Astrocyte (in vitro differentiated cells and primary cell): ENCODE data around the gene TMEM14A. TPM values are rescaled to one million over a fixed set of nuclear protein-coding genes. Genes with fewer than 3 reads are reported as not detected.

Experiments
- DNase-seq: peaks from one replicate; pipeline ENCODE4 v3.0.0-alpha.2; 2010; ENCODE audit warnings: low read depth
- FAIRE-seq: peaks from 2 replicates; lab custom pipeline; 2011; peaks lifted over from hg19 to GRCh38; lab: Jason Lieb, UNC
- H2AFZ ChIP-seq: 2 replicates; pipeline ENCODE4 v1.6.0; 2012; ENCODE audit warnings: low read depth, low read length, inconsistent platforms
- H3K27ac ChIP-seq: 2 replicates; pipeline ENCODE4 v1.5.1; 2011; ENCODE audit warnings: low read depth, low read length, inconsistent platforms
- H3K27me3 ChIP-seq: 2 replicates; pipeline ENCODE4 v1.6.0; 2011; ENCODE audit warnings: low read length, inconsistent platforms; ENCODE audit not compliant: insufficient read depth
- H3K36me3 ChIP-seq: 2 replicates; pipeline ENCODE4 v1.5.1; 2011; ENCODE audit warnings: low read length, inconsistent platforms; ENCODE audit not compliant: insufficient read depth
- H3K4me1 ChIP-seq: 2 replicates; pipeline ENCODE4 v1.5.1; 2011; ENCODE audit warnings: low read length, inconsistent platforms; ENCODE audit not compliant: insufficient read depth
- H3K4me2 ChIP-seq: 2 replicates; pipeline ENCODE4 v1.6.0; 2012; ENCODE audit warnings: low read length, inconsistent platforms
- H3K4me3 ChIP-seq: 2 replicates; pipeline ENCODE4 v1.5.1; 2011; ENCODE audit warnings: low read depth, mild to moderate bottlenecking, low read length, inconsistent platforms; ENCODE audit not compliant: insufficient read depth
- H3K79me2 ChIP-seq: 2 replicates; pipeline ENCODE4 v1.6.0; 2012; ENCODE audit warnings: mild to moderate bottlenecking, low read length, inconsistent platforms; ENCODE audit not compliant: insufficient read depth
- H3K9ac ChIP-seq: 2 replicates; pipeline ENCODE4 v1.6.0; 2012; ENCODE audit warnings: mild to moderate bottlenecking, low read length, inconsistent platforms
- H3K9me3 ChIP-seq: 2 replicates; pipeline ENCODE4 v1.5.1; 2012; ENCODE audit warnings: low read depth, mild to moderate bottlenecking, low read length, inconsistent platforms; ENCODE audit not compliant: insufficient read depth
- H4K20me1 ChIP-seq: 2 replicates; pipeline ENCODE4 v1.6.0; 2012; ENCODE audit warnings: low read length, inconsistent platforms; ENCODE audit not compliant: insufficient read depth
- H3K27ac Mint-ChIP-seq: one replicate; pipeline ENCODE4 v1.8.0; 2021; ENCODE audit warnings: mild to moderate bottlenecking, mixed read lengths; ENCODE audit not compliant: unreplicated experiment
- H3K27me3 Mint-ChIP-seq: one replicate; pipeline ENCODE4 v1.8.0; 2021; ENCODE audit warnings: low read depth, mixed read lengths; ENCODE audit not compliant: unreplicated experiment
- H3K36me3 Mint-ChIP-seq: one replicate; pipeline ENCODE4 v1.8.0; 2021; ENCODE audit warnings: low read depth, mixed read lengths; ENCODE audit not compliant: unreplicated experiment
- H3K4me1 Mint-ChIP-seq: one replicate; pipeline ENCODE4 v1.8.0; 2021; ENCODE audit warnings: low read depth, mixed read lengths; ENCODE audit not compliant: unreplicated experiment
- H3K4me3 Mint-ChIP-seq: one replicate; pipeline ENCODE4 v1.8.0; 2021; ENCODE audit warnings: mild to moderate bottlenecking, moderate library complexity, mixed read lengths; ENCODE audit not compliant: unreplicated experiment
- H3K9me3 Mint-ChIP-seq: one replicate; pipeline ENCODE4 v1.8.0; 2021; ENCODE audit warnings: mild to moderate bottlenecking, mixed read lengths; ENCODE audit not compliant: unreplicated experiment
- CTCF ChIP-seq: IDR thresholded peaks from 2 replicates; pipeline ENCODE4 v1.5.1; 2011; ENCODE audit warnings: low read depth, mild to moderate bottlenecking, inconsistent platforms, low read length, moderate library complexity; ENCODE audit not compliant: insufficient read depth
- EZH2 ChIP-seq: IDR thresholded peaks from 2 replicates; pipeline ENCODE4 v1.6.1; 2012; ENCODE audit warnings: mild to moderate bottlenecking, low read length, inconsistent platforms; ENCODE audit not compliant: insufficient read depth
- total RNA-seq: library from RNA; stranded (reverse); gene quantifications from 2 replicates; pipeline ENCODE4 v1.2.1, GENCODE V29; 2021

TMEM14A gene
- total RNA-seq, 1 donor from 2014 or later, result 29.7 TPM

GRCh38 chr6:52643158-52643557, 27.8 kb upstream of the TMEM14A start:
- Histone ChIP-seq H3K9me3 (no peaks in the 10 kb centered on the region), H3K36me3 (no peaks in the 10 kb centered on the region), H2AFZ (no peak overlapping the region), H3K27ac (no peak overlapping the region), H3K4me2 (no peak overlapping the region), H3K27me3 (no peaks in the 10 kb centered on the region), H3K4me3 (no peak overlapping the region), H4K20me1 (no peaks in the 10 kb centered on the region), H3K79me2 (no peaks in the 10 kb centered on the region), H3K4me1 (peaks cover 2% of the 10 kb centered on the region), H3K9ac (no peak overlapping the region)
- Mint-ChIP-seq H3K27me3 (no peaks in the 10 kb centered on the region), H3K4me1 (peaks cover 37% of the 10 kb centered on the region), H3K27ac (no peak overlapping the region), H3K36me3 (no peaks in the 10 kb centered on the region), H3K4me3 (no peak overlapping the region), H3K9me3 (peaks cover 3% of the 10 kb centered on the region)
- no peak for TF ChIP-seq EZH2
- no peak for TF ChIP-seq CTCF
- peak; percentile 10 for DNase-seq
- FAIRE-seq, result no peak

- Mint-ChIP-seq H3K4me1 (peaks cover 44% of the 10 kb centered on the region), H3K27me3 (no peaks in the 10 kb centered on the region), H3K27ac (peak overlapping the region; percentile 55), H3K36me3 (no peaks in the 10 kb centered on the region), H3K4me3 (no peak overlapping the region), H3K9me3 (peaks cover 3% of the 10 kb centered on the region)
- Histone ChIP-seq H3K27ac (no peak overlapping the region), H3K79me2 (no peaks in the 10 kb centered on the region), H3K9ac (no peak overlapping the region), H3K9me3 (no peaks in the 10 kb centered on the region), H3K27me3 (no peaks in the 10 kb centered on the region), H2AFZ (no peak overlapping the region), H3K36me3 (no peaks in the 10 kb centered on the region), H4K20me1 (no peaks in the 10 kb centered on the region), H3K4me2 (no peak overlapping the region), H3K4me3 (no peak overlapping the region), H3K4me1 (peaks cover 2% of the 10 kb centered on the region)
- FAIRE-seq, result no peak
- TF ChIP-seq EZH2 (no peak), CTCF (no peak)
- DNase-seq, result peak; percentile 10
Measured at GRCh38 chr6:52644253-52644652, 26.7 kb upstream of the TMEM14A start.

- Mint-ChIP-seq H3K9me3 (peaks cover 3% of the 10 kb centered on the region), H3K36me3 (no peaks in the 10 kb centered on the region), H3K27ac (peak overlapping the region; percentile 38), H3K27me3 (no peaks in the 10 kb centered on the region), H3K4me3 (no peak overlapping the region), H3K4me1 (peaks cover 47% of the 10 kb centered on the region)
- Histone ChIP-seq H3K36me3 (no peaks in the 10 kb centered on the region), H3K27me3 (no peaks in the 10 kb centered on the region), H3K27ac (no peak overlapping the region), H3K4me1 (no peaks in the 10 kb centered on the region), H3K9ac (no peak overlapping the region), H3K4me2 (no peak overlapping the region), H4K20me1 (no peaks in the 10 kb centered on the region), H3K9me3 (no peaks in the 10 kb centered on the region), H2AFZ (no peak overlapping the region), H3K4me3 (no peak overlapping the region), H3K79me2 (no peaks in the 10 kb centered on the region)
- TF ChIP-seq EZH2 (no peak), CTCF (no peak)
- no peak for FAIRE-seq
- no peak for DNase-seq
Measured at GRCh38 chr6:52645976-52646375, 24.9 kb upstream of the TMEM14A start.
